ENCODE measurements around the gene ANO8. TPM values are rescaled to one million over a fixed set of nuclear protein-coding genes. Genes with fewer than 3 reads are reported as not detected.

Gene ANO8
- total and polyA plus RNA-seq, 2 donors (not counting 3 experiments of a cell fraction or from before 2014, with no cell fraction given), result 3.5 to 6.8 TPM

DNA sequence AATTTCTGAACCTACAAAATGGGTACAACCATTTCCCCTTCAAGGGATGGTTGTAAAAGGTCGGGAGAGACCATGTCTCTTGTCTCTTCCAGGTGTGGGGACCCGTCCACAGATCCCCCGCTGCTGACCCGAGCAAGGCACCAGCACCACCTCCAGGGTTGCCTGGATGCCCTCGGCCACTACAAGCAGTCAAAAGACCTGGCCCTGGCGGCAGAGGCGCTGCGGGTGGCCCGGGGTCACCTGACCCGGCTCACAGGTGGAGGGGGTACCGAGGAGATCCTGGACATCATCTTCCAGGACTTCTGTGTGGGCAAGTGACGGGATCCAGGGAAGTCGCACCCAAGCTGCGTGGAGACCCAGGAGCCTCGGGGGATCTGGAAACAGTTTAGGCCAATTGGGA lies 6.7 kb upstream of the ANO8 start:
- DNase-seq (ENCODE audit: low read depth, low spot score), result no peak
- no peak overlapping the region for H3K4me2 ChIP-seq (ENCODE audit: insufficient read depth, low read length)
- intact Hi-C loops (cut with micrococcal nuclease), result no loop called here
- no peaks in the 10 kb centered on the region for H3K9me1 ChIP-seq (replicated peaks; ENCODE audit: control insufficient read depth, extremely low read depth, insufficient read depth, low read length)
- FAIRE-seq, result no peak
- ChIA-PET POLR2A (no interaction called here), CTCF (interaction anchor here (3.8 kb wide), 1 partner anchor 45 kb away, joined by 18 read pairs; no protein-coding TSS in a partner anchor)
- H3K4me1 ChIP-seq (ENCODE audit: control insufficient read depth, extremely low read depth, insufficient read depth, low read length), result peaks cover 10% of the 10 kb centered on the region
- H3K9ac ChIP-seq (replicated peaks; ENCODE audit: extremely low read depth, insufficient read depth, low read length), result no peak overlapping the region
- no peaks in the 10 kb centered on the region for H3K27me3 ChIP-seq (ENCODE audit: control insufficient read depth in 2 of 2, insufficient read depth in 2 of 2, low read length in 2 of 2)
- peaks cover 4% of the 10 kb centered on the region for H3K79me2 ChIP-seq (ENCODE audit: control insufficient read depth, insufficient read depth, low read length)
- H3K36me3 ChIP-seq (ENCODE audit: control insufficient read depth in 2 of 2, extremely low read depth in 1 of 2, insufficient read depth in 2 of 2, low read length in 2 of 2), result no peaks in the 10 kb centered on the region
- dilution Hi-C loops (cut with MboI; ENCODE audit: extremely low pct_ligation_motif_present, low sequenced_read_pairs), result no loop called here
- BruUV-seq (replicated peaks), result no TSS peak
- no peak overlapping the region for H2AFZ ChIP-seq (ENCODE audit: low read depth, low read length)
- TF ChIP-seq POLR2AphosphoS5 (IDR thresholded peaks at IDR 0.05; ENCODE audit: insufficient read depth, low read depth, low read length) (no peak), JUN (IDR thresholded peaks at IDR 0.05; ENCODE audit: borderline replicate concordance, insufficient read depth, insufficient read length, low read depth) (no peak)
- no peaks in the 10 kb centered on the region for H3K9me3 ChIP-seq (replicated peaks; ENCODE audit: control insufficient read depth, insufficient read depth, low read length)
- no peak overlapping the region for H3K27ac ChIP-seq (ENCODE audit: insufficient read depth, low read depth, low read length)
- no peaks in the 10 kb centered on the region for H4K20me1 ChIP-seq (replicated peaks; ENCODE audit: control insufficient read depth, extremely low read depth, insufficient read depth, low read length)
- H3K4me3 ChIP-seq (replicated peaks in 1 of 3; ENCODE audit: insufficient read depth in 1 of 3, low read depth in 1 of 3, low read length in 3 of 3), result no peak overlapping the region

DNA sequence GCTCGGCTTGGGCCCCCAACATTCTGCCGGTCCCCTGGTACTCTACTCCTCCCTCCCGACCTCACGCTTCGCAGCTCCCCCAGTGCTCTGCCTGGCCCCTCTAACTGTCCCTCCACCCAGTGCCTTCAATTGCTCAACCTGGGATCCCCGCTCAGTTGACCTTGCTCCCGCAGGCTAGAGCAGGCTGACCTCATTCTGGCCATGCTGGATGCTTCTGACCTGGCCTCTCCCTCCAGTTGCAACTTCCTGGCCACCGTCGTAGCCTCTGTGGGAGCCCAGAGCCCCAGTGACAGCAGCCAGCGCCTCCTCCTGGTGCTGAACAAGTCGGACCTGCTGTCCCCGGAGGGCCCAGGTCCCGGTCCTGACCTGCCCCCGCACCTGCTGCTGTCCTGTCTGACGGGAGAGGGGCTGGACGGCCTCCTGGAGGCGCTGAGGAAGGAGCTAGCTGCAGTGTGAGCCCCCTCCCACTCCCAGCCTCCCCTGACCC lies 6.3 kb upstream of the ANO8 start:
- no peak overlapping the region for H3K27ac ChIP-seq (ENCODE audit: insufficient read depth, low read depth, low read length)
- no peaks in the 10 kb centered on the region for H3K27me3 ChIP-seq (ENCODE audit: control insufficient read depth in 2 of 2, insufficient read depth in 2 of 2, low read length in 2 of 2)
- CTCF ChIA-PET, result interaction anchor here (3.8 kb wide), 1 partner anchor 45 kb away, joined by 18 read pairs; no protein-coding TSS in a partner anchor
- H3K4me1 ChIP-seq (ENCODE audit: control insufficient read depth, extremely low read depth, insufficient read depth, low read length), result peaks cover 10% of the 10 kb centered on the region
- POLR2A ChIA-PET, result no interaction called here
- dilution Hi-C loops (cut with MboI; ENCODE audit: extremely low pct_ligation_motif_present, low sequenced_read_pairs) (no loop called here), intact Hi-C loops (cut with micrococcal nuclease) (no loop called here)
- no peaks in the 10 kb centered on the region for H3K9me3 ChIP-seq (replicated peaks; ENCODE audit: control insufficient read depth, insufficient read depth, low read length)
- H3K9ac ChIP-seq (replicated peaks; ENCODE audit: extremely low read depth, insufficient read depth, low read length), result no peak overlapping the region
- H3K79me2 ChIP-seq (ENCODE audit: control insufficient read depth, insufficient read depth, low read length), result peaks cover 4% of the 10 kb centered on the region
- H3K9me1 ChIP-seq (replicated peaks; ENCODE audit: control insufficient read depth, extremely low read depth, insufficient read depth, low read length), result no peaks in the 10 kb centered on the region
- no peak for TF ChIP-seq EZH2 (IDR thresholded peaks at IDR 0.05; ENCODE audit: borderline replicate concordance, low read depth, low read length, severe bottlenecking)
- no peak for TF ChIP-seq MYC (IDR thresholded peaks at IDR 0.05; ENCODE audit: low read depth, low read length)
- no peak for TF ChIP-seq POLR2A (IDR thresholded peaks at IDR 0.05; ENCODE audit: low read depth, low read length)
- no peak for TF ChIP-seq FOS (IDR thresholded peaks at IDR 0.05; ENCODE audit: borderline replicate concordance, insufficient read depth, low read length)
- no peak for TF ChIP-seq JUN (IDR thresholded peaks at IDR 0.05; ENCODE audit: borderline replicate concordance, insufficient read depth, insufficient read length, low read depth)
- TF ChIP-seq, protein P1, sequence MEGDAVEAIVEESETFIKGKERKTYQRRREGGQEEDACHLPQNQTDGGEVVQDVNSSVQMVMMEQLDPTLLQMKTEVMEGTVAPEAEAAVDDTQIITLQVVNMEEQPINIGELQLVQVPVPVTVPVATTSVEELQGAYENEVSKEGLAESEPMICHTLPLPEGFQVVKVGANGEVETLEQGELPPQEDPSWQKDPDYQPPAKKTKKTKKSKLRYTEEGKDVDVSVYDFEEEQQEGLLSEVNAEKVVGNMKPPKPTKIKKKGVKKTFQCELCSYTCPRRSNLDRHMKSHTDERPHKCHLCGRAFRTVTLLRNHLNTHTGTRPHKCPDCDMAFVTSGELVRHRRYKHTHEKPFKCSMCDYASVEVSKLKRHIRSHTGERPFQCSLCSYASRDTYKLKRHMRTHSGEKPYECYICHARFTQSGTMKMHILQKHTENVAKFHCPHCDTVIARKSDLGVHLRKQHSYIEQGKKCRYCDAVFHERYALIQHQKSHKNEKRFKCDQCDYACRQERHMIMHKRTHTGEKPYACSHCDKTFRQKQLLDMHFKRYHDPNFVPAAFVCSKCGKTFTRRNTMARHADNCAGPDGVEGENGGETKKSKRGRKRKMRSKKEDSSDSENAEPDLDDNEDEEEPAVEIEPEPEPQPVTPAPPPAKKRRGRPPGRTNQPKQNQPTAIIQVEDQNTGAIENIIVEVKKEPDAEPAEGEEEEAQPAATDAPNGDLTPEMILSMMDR (IDR thresholded peaks at IDR 0.05; ENCODE audit: extremely low read depth in 1 of 2, insufficient read depth in 1 of 2, low read depth in 1 of 2, low read length in 2 of 2), result no peak
- no peak for TF ChIP-seq POLR2AphosphoS5 (IDR thresholded peaks at IDR 0.05; ENCODE audit: insufficient read depth, low read depth, low read length)
- TF ChIP-seq, protein P2, sequence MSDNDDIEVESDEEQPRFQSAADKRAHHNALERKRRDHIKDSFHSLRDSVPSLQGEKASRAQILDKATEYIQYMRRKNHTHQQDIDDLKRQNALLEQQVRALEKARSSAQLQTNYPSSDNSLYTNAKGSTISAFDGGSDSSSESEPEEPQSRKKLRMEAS (IDR thresholded peaks at IDR 0.05; ENCODE audit: insufficient read depth, insufficient read length), result no peak
- TF ChIP-seq GATA2 (IDR thresholded peaks at IDR 0.05; ENCODE audit: insufficient read depth, insufficient read length, low read depth, low read length), result no peak
- no peaks in the 10 kb centered on the region for H3K36me3 ChIP-seq (ENCODE audit: control insufficient read depth in 2 of 2, extremely low read depth in 1 of 2, insufficient read depth in 2 of 2, low read length in 2 of 2)
- no TSS peak for BruUV-seq (replicated peaks)
- H2AFZ ChIP-seq (ENCODE audit: low read depth, low read length), result no peak overlapping the region
- no peak overlapping the region for H3K4me3 ChIP-seq (replicated peaks in 1 of 3; ENCODE audit: insufficient read depth in 1 of 3, low read depth in 1 of 3, low read length in 3 of 3)
- FAIRE-seq, result no peak
- H3K4me2 ChIP-seq (ENCODE audit: insufficient read depth, low read length), result no peak overlapping the region
- H4K20me1 ChIP-seq (replicated peaks; ENCODE audit: control insufficient read depth, extremely low read depth, insufficient read depth, low read length), result no peaks in the 10 kb centered on the region
- no peak for DNase-seq (ENCODE audit: low read depth, low spot score)

All from endothelial cell of umbilical vein (primary cell).